GM12878 (cell line): Measurements from ENCODE around the gene HOOK2. TPM values are rescaled to one million over a fixed set of nuclear protein-coding genes. Genes with fewer than 3 reads are reported as not detected.

Experiments used
- BCL11A ChIP-seq: IDR thresholded peaks from 2 replicates; pipeline ENCODE4 v1.6.1; 2011; ENCODE audit warnings: low read depth, low read length
- BCL3 ChIP-seq: IDR thresholded peaks from 2 replicates; pipeline ENCODE4 v1.6.1; 2011; ENCODE audit warnings: borderline replicate concordance, low read depth, mild to moderate bottlenecking, moderate library complexity, low read length; ENCODE audit not compliant: insufficient read depth, poor library complexity, severe bottlenecking
- BHLHE40 ChIP-seq, 2 experiments: fragments of 450-650 bp in 1 of 2; IDR thresholded peaks; 2 replicates each; pipeline ENCODE4 v1.6.1; 2011 to 2017; ENCODE audit warnings: low read depth in 2 of 2, borderline replicate concordance in 1 of 2, improper control_type of control experiment in 1 of 2, low read length in 1 of 2, mild to moderate bottlenecking in 1 of 2
- CHD2 ChIP-seq: IDR thresholded peaks from 2 replicates; pipeline ENCODE4 v1.6.1; 2011; ENCODE audit warnings: low read depth, low read length, improper control_type of control experiment, borderline replicate concordance
- CREM ChIP-seq: IDR thresholded peaks from 2 replicates; pipeline ENCODE4 v1.6.1; 2014; ENCODE audit warnings: antibody characterized with exemption, low read depth
- EED ChIP-seq: sonication (generic); IDR thresholded peaks from 2 replicates; pipeline ENCODE4 v1.6.1; 2016; ENCODE audit warnings: antibody characterized with exemption, low read depth
- EGR1 ChIP-seq, 2 experiments: IDR thresholded peaks; 1 replicate in 1 of 2; 2 replicates in 1 of 2; pipeline ENCODE4 v1.6.1; 2011 to 2012; ENCODE audit warnings: low read depth in 2 of 2, low read length in 2 of 2, borderline replicate concordance in 1 of 2, mild to moderate bottlenecking in 1 of 2, moderate library complexity in 1 of 2
- GATAD2B ChIP-seq: fragments of 450-650 bp; conservative IDR thresholded peaks from 2 replicates; pipeline ENCODE4 v1.6.1; 2017; ENCODE audit warnings: low read depth, mild to moderate bottlenecking, moderate library complexity
- IKZF1 ChIP-seq: fragments of 450-650 bp; conservative IDR thresholded peaks from 2 replicates; pipeline ENCODE4 v1.6.1; 2017; ENCODE audit warnings: antibody characterized with exemption, mild to moderate bottlenecking
- JUND ChIP-seq: IDR thresholded peaks from 2 replicates; pipeline ENCODE4 v1.6.1; 2012; ENCODE audit warnings: low read depth, mild to moderate bottlenecking, low read length, improper control_type of control experiment, moderate library complexity
- KAT2A ChIP-seq: conservative IDR thresholded peaks from 2 replicates; pipeline ENCODE4 v1.6.1; 2011; ENCODE audit warnings: low read depth, low read length; ENCODE audit not compliant: control insufficient read depth
- NKRF ChIP-seq: fragments of 450-650 bp; conservative IDR thresholded peaks from 2 replicates; pipeline ENCODE4 v1.6.1; 2017; ENCODE audit warnings: mild to moderate bottlenecking, moderate library complexity
- POLR2AphosphoS2 ChIP-seq: IDR thresholded peaks from 2 replicates; pipeline ENCODE4 v1.6.1; 2011; ENCODE audit warnings: low read depth, mild to moderate bottlenecking, low read length, improper control_type of control experiment, moderate library complexity
- SIN3A ChIP-seq: IDR thresholded peaks from 2 replicates; pipeline ENCODE4 v1.6.1; 2012; ENCODE audit warnings: low read depth, low read length, improper control_type of control experiment
- STAT3 ChIP-seq: IDR thresholded peaks from 2 replicates; pipeline ENCODE4 v1.6.1; 2011; ENCODE audit warnings: low read depth, low read length, improper control_type of control experiment
- USF2 ChIP-seq: IDR thresholded peaks from 2 replicates; pipeline ENCODE4 v1.6.1; 2011; ENCODE audit warnings: low read depth, low read length, improper control_type of control experiment, borderline replicate concordance
- polyA plus RNA-seq, 11 experiments: library from polyadenylated mRNA; depleted of rRNA in 4 of 11; unstranded in 6 of 11; stranded (reverse) in 5 of 11; fragments of >200 nt; fragmentation: Nextera tagmentation in 4 of 11; fragmentation: Illumina TruSeq in 1 of 11; extraction: Ambion mirVana in 4 of 11; extraction: Trizol in 1 of 11; gene quantifications; 1 replicate in 1 of 11; 2 replicates in 10 of 11; pipeline versions ENCODE4 v1.2.1 to v1.2.3, GENCODE V29; 2011 to 2016; ENCODE audit warnings: inconsistent platforms in 2 of 11, missing spikeins in 2 of 11, low read depth in 1 of 11
- total RNA-seq, 4 experiments: library from RNA; depleted of rRNA in 3 of 4; stranded (reverse); fragments of >200 nt in 3 of 4; fragmentation: Illumina TruSeq in 1 of 4; extraction: Trizol in 1 of 4; gene quantifications; 2 replicates each; pipeline versions ENCODE4 v1.2.1 to v1.2.3, GENCODE V29; 2013 to 2021
- TF ChIP-seq, protein P1 (sequence below): IDR thresholded peaks from 2 replicates; pipeline ENCODE4 v1.6.1; 2012; ENCODE audit warnings: improper control_type of control experiment, low read depth, low read length; ENCODE audit not compliant: insufficient replicate concordance

HOOK2 gene
- total and polyA plus RNA-seq, 10 of the 15 experiments (the other 5 are each of a cell fraction or from before 2014, with no cell fraction given) = 1.5 to 9.6 (median 6.2) TPM

GRCh38 chr19:12793290-12794195 lies 18.2 kb upstream of the HOOK2 start (continued):
- TF ChIP-seq NKRF = peak; percentile 93
- TF ChIP-seq GATAD2B = peak; percentile 100
- peak; percentile 100 for TF ChIP-seq IKZF1
- TF ChIP-seq USF2 = no peak; the same call in 1 of the 2 replicates
- TF ChIP-seq BHLHE40 (IDR thresholded peaks at IDR 0.05; ENCODE audit: borderline replicate concordance in 1 of 2, low read depth in 2 of 2, low read length in 1 of 2) = peak; percentile 71 to 72
- TF ChIP-seq STAT3 = peak; percentile 70; the same call in 1 of the 2 replicates
- peak; percentile 80 for TF ChIP-seq CREM
- no peak for TF ChIP-seq JUND
- TF ChIP-seq, protein P1, sequence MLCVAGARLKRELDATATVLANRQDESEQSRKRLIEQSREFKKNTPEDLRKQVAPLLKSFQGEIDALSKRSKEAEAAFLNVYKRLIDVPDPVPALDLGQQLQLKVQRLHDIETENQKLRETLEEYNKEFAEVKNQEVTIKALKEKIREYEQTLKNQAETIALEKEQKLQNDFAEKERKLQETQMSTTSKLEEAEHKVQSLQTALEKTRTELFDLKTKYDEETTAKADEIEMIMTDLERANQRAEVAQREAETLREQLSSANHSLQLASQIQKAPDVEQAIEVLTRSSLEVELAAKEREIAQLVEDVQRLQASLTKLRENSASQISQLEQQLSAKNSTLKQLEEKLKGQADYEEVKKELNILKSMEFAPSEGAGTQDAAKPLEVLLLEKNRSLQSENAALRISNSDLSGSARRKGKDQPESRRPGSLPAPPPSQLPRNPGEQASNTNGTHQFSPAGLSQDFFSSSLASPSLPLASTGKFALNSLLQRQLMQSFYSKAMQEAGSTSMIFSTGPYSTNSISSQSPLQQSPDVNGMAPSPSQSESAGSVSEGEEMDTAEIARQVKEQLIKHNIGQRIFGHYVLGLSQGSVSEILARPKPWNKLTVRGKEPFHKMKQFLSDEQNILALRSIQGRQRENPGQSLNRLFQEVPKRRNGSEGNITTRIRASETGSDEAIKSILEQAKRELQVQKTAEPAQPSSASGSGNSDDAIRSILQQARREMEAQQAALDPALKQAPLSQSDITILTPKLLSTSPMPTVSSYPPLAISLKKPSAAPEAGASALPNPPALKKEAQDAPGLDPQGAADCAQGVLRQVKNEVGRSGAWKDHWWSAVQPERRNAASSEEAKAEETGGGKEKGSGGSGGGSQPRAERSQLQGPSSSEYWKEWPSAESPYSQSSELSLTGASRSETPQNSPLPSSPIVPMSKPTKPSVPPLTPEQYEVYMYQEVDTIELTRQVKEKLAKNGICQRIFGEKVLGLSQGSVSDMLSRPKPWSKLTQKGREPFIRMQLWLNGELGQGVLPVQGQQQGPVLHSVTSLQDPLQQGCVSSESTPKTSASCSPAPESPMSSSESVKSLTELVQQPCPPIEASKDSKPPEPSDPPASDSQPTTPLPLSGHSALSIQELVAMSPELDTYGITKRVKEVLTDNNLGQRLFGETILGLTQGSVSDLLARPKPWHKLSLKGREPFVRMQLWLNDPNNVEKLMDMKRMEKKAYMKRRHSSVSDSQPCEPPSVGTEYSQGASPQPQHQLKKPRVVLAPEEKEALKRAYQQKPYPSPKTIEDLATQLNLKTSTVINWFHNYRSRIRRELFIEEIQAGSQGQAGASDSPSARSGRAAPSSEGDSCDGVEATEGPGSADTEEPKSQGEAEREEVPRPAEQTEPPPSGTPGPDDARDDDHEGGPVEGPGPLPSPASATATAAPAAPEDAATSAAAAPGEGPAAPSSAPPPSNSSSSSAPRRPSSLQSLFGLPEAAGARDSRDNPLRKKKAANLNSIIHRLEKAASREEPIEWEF = no peak
- TF ChIP-seq EED = peak; percentile 87
- TF ChIP-seq BCL11A = peak; percentile 81
- TF ChIP-seq CHD2 = peak; percentile 90
- TF ChIP-seq KAT2A = no peak
- peak; percentile 99 for TF ChIP-seq POLR2AphosphoS2
- TF ChIP-seq BCL3 = peak; percentile 91
- peak; percentile 11 to 62 for TF ChIP-seq EGR1 (IDR thresholded peaks at IDR 0.05; ENCODE audit: borderline replicate concordance in 1 of 2, low read depth in 2 of 2, low read length in 2 of 2)
- peak; percentile 61; the same call in 1 of the 2 replicates for TF ChIP-seq SIN3A
